GM06990 (cell line): ENCODE results near the gene STIMATE.

Experiments used
- DNase-seq: peaks from one replicate; pipeline ENCODE4 v3.0.0-alpha.2; 2011; ENCODE audit not compliant: insufficient read length; ENCODE audit errors: extremely low read depth
- H3K27me3 ChIP-seq: replicated peaks from 2 replicates; pipeline ENCODE4 v1.6.0; 2011; ENCODE audit warnings: low read length; ENCODE audit not compliant: control insufficient read depth, insufficient read depth
- H3K36me3 ChIP-seq: 2 replicates; pipeline ENCODE4 v1.5.1; 2011; ENCODE audit warnings: low read length; ENCODE audit not compliant: control insufficient read depth, insufficient read depth
- H3K4me3 ChIP-seq: replicated peaks from 2 replicates; pipeline ENCODE4 v1.5.1; 2011; ENCODE audit warnings: low read depth, mild to moderate bottlenecking, control low read depth, low read length
- CTCF ChIP-seq: IDR thresholded peaks from 2 replicates; pipeline ENCODE4 v1.5.1; 2011; ENCODE audit warnings: low read length, control low read depth, mild to moderate bottlenecking, inconsistent platforms; ENCODE audit not compliant: insufficient read depth, poor library complexity, severe bottlenecking

The STIMATE gene

DNA sequence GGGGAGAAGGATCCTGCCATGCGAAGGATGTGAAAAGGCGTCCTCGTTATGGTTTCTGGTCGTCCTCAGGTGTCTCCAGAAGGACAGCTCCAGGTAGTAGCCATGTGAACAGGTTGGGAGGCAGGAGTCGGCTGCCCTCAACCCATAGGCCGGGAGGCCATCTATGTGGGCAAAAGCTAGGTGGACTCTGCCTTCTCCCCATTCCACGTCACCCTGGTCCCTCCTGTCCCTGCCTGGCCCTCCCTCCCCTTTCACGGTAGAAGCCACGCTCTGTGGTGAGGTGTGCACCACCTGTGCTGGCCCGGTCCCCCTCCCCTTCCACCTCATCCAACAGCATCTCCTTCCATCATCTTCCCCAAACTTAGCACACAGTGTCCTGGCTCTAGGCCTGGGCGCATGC lies 86.4 kb downstream of the STIMATE start:
- H3K27me3 ChIP-seq: no peaks in the 10 kb centered on the region
- no peak overlapping the region for H3K4me3 ChIP-seq
- no peak for TF ChIP-seq CTCF
- no peak for DNase-seq
- H3K36me3 ChIP-seq: no peaks in the 10 kb centered on the region

- no peak for TF ChIP-seq CTCF
- no peak overlapping the region for H3K4me3 ChIP-seq
These were observed 87.5 kb downstream of the STIMATE start for GRCh38 chr3:52809662-52810377.

DNA sequence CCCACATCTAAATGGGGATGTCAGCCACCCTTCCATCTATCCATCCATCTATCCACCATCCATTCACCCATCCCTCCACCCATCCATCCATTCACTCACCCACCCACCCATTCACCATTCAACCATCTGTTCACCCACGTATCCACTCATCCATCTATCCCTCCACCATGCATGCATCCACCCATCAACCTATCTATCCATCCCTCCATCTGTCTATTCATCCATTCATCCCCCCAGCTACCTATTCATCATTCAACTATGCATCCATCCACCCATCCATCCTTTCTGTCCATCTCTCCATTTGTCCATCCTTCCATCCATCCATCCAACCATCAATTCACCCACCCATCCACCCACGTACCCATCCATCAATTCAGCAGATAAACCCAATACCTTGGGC lies 88.2 kb downstream of the STIMATE start:
- no peaks in the 10 kb centered on the region for H3K36me3 ChIP-seq
- H3K27me3 ChIP-seq: no peaks in the 10 kb centered on the region
- no peak overlapping the region for H3K4me3 ChIP-seq
- no peak for TF ChIP-seq CTCF
- no peak for DNase-seq

More at GRCh38 chr3:52809662-52810377, 87.5 kb downstream of the STIMATE start:
- no peaks in the 10 kb centered on the region for H3K36me3 ChIP-seq
- H3K27me3 ChIP-seq: no peaks in the 10 kb centered on the region
- DNase-seq: no peak

GRCh38 chr3:52805270-52806039 lies 91.9 kb downstream of the STIMATE start:
- H3K4me3 ChIP-seq: no peak overlapping the region
- no peaks in the 10 kb centered on the region for H3K27me3 ChIP-seq
- H3K36me3 ChIP-seq: no peaks in the 10 kb centered on the region
- no peak for DNase-seq
- no peak for TF ChIP-seq CTCF

DNA sequence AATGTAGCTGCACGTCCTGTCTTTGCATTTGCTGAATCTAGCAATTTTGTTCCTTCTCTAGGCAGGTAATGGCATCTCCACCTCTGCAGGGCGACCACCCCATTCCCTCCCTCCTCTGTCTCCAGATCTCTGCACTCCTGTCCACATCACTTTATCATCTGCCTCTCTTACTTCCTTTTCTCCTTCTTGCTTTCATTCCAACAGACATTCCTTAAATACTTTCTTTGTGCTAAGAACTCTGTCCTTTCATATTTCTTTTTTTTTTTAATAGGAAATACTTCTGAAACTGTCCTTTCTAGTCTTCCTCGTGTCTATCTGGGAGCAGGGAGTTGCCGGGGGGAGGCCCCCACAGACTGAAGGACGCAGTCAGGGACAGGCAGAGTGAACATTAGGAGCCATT lies 95.5 kb downstream of the STIMATE start:
- no peak for DNase-seq
- H3K36me3 ChIP-seq: no peaks in the 10 kb centered on the region
- H3K27me3 ChIP-seq: no peaks in the 10 kb centered on the region
- no peak overlapping the region for H3K4me3 ChIP-seq
- no peak for TF ChIP-seq CTCF
